GM21526 (cell line): ENCODE results near the gene TCF3.

Source experiments
- ATAC-seq: cut with Tn5 transposase; IDR thresholded peaks from one replicate; pipeline ENCODE4 v1.9.1; 2021; ENCODE audit warnings: moderate library complexity; ENCODE audit not compliant: unreplicated experiment, low FRiP score

TCF3 gene

GRCh38 chr19:1633269-1633826 is 19.1 kb downstream of the TCF3 start:
- ATAC-seq, result no peak

GRCh38 chr19:1632462-1633268 is 19.8 kb downstream of the TCF3 start:
- no peak for ATAC-seq

- no peak for ATAC-seq
Observed at GRCh38 chr19:1631557-1632100, 20.8 kb downstream of the TCF3 start.

GRCh38 chr19:1630811-1631210 is 21.6 kb downstream of the TCF3 start:
- ATAC-seq, result no peak

- ATAC-seq, result no peak
Observed at GRCh38 chr19:1630012-1630411, 22.4 kb downstream of the TCF3 start.

GRCh38 chr19:1629256-1629808 is 23.1 kb downstream of the TCF3 start:
- ATAC-seq, result no peak

GRCh38 chr19:1627194-1627593 is 25.2 kb downstream of the TCF3 start:
- no peak for ATAC-seq

GRCh38 chr19:1626417-1627010 is 25.9 kb downstream of the TCF3 start:
- ATAC-seq, result no peak

- no peak for ATAC-seq
Observed at GRCh38 chr19:1624458-1624857, 28.0 kb downstream of the TCF3 start.

GRCh38 chr19:1622541-1622940 is 29.9 kb downstream of the TCF3 start:
- ATAC-seq, result no peak

- no peak for ATAC-seq
Observed at GRCh38 chr19:1622007-1622406, 30.4 kb downstream of the TCF3 start.

GRCh38 chr19:1621574-1621973 is 30.8 kb downstream of the TCF3 start:
- no peak for ATAC-seq

GRCh38 chr19:1621021-1621420 is 31.4 kb downstream of the TCF3 start:
- no peak for ATAC-seq

- no peak for ATAC-seq
Observed at GRCh38 chr19:1620502-1620901, 31.9 kb downstream of the TCF3 start.

GRCh38 chr19:1619703-1620102 is 32.7 kb downstream of the TCF3 start:
- no peak for ATAC-seq

GRCh38 chr19:1619094-1619439 is 33.3 kb downstream of the TCF3 start:
- no peak for ATAC-seq

- ATAC-seq, result no peak
Observed at GRCh38 chr19:1618157-1619093, 34.0 kb downstream of the TCF3 start.

GRCh38 chr19:1616875-1617274 is 35.5 kb downstream of the TCF3 start:
- ATAC-seq, result no peak

GRCh38 chr19:1616396-1616795 is 36.0 kb downstream of the TCF3 start:
- no peak for ATAC-seq

- no peak for ATAC-seq
Observed at GRCh38 chr19:1615156-1615765, 37.2 kb downstream of the TCF3 start.
